Activated CD4-positive, alpha-beta T cell treated with anti-CD3 and anti-CD28 coated beads for 24 hours (primary cell): Measurements from ENCODE around the gene EP400.

Experiments used
- DNase-seq, 2 donors: peaks; one replicate each; pipeline ENCODE4 v3.0.0-alpha.2; 2020; ENCODE audit warnings: low read depth in 2 of 2

Gene EP400

GRCh38 chr12:131912518-131913274 lies 37.0 kb upstream of the EP400 start:
- DNase-seq = no peak

DNA sequence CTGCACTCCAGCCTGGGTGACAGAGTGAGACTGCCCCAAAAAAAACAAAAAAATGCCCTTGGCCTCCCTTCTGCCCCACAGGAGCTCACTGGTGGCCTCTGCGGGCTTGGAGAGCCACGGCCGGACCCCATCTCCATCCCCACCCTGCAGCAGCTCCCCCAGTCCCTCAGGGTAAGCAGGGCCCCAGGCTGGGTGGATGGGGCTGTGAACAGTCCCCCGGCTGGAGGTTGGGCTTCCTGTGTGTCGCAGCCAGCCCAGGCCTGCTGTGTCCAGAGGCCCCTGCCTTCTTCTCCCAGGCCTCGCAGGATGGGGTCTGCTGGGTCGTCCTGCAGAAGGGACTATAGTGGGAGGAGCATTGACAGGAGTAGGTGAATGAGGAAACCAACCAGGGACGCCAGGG lies 36.1 kb upstream of the EP400 start:
- no peak for DNase-seq

GRCh38 chr12:131914179-131914702 lies 35.5 kb upstream of the EP400 start:
- DNase-seq = no peak

DNA sequence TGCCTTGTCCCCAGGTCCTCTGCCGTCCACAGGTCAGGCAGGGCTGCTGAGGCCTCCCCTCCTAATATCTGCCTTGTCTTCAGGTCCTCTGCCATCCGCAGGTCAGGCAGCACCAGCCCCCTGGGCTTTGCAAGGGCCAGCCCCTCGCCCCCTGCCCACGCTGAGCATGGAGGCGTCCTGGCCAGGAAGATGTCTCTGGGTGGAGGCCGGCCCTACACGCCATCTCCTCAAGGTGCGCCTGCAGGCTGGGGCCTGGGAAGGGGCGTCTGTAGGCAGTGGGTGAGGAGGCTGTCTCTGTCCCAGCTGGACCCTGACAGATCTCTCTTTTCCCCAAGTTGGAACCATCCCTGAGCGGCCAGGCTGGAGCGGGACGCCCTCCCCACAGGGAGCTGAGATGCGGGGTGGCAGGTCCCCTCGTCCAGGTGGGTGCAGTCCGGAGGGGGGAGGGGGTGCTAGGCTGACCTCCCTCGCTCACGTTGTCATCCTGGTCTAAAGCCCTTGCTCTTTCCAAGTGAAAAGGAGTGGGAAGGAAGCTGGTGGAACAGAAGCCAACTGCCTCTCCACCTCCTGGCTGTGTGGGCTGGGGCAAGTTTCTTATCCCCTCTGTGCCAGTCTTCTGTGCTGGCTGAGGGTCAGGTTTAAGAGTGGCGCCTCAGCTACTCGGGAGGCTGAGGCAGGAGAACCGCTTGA lies 34.6 kb upstream of the EP400 start:
- no peak for DNase-seq

DNA sequence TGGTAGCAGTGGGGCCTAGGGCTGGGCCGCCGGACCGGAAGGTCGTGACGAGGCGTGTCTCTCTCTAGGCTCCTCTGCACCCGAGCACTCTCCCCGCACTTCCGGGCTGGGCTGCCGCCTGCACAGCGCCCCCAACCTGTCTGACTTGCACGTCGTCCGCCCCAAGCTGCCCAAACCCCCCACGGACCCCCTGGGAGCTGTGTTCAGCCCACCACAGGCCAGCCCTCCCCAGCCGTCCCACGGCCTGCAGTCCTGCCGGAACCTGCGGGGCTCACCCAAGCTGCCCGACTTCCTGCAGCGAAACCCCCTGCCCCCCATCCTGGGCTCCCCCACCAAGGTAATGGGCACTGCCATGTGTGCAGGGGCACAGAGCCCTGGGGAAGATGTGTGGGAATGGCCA lies 33.9 kb upstream of the EP400 start:
- no peak for DNase-seq

DNA sequence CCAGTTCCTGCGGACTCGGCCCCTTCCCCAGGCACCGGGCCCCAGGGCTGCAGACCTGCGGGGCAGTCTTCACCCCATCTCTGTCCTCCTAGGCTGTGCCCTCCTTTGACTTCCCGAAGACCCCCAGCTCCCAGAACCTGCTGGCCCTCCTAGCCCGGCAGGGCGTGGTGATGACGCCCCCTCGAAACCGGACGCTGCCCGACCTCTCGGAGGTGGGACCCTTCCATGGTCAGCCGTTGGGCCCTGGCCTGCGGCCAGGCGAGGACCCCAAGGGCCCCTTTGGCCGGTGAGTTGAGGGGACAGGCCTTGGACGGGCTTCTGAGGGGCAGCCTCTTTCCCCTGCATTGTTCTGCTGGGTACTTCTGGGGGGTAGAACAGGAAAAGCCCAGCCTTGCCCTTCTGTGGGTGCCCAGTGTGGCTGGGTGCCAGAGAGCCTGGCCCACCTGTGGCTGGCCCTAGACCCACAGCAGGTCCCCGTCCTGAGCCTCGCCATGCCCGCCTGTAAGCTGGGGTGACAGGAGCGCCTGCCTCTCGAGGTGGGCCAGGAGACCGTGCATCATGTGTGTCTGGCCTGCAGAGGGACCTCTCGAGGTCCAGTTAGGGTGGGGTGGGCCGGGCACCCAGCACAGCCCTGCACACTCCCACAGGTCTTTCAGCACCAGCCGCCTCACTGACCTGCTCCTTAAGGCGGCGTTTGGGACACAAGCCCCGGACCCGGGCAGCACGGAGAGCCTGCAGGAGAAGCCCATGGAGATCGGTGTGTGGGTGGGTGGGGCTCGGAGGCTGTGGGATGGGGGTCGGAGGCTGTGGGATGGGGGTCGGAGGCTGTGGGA lies 33.2 kb upstream of the EP400 start:
- no peak for DNase-seq

DNA sequence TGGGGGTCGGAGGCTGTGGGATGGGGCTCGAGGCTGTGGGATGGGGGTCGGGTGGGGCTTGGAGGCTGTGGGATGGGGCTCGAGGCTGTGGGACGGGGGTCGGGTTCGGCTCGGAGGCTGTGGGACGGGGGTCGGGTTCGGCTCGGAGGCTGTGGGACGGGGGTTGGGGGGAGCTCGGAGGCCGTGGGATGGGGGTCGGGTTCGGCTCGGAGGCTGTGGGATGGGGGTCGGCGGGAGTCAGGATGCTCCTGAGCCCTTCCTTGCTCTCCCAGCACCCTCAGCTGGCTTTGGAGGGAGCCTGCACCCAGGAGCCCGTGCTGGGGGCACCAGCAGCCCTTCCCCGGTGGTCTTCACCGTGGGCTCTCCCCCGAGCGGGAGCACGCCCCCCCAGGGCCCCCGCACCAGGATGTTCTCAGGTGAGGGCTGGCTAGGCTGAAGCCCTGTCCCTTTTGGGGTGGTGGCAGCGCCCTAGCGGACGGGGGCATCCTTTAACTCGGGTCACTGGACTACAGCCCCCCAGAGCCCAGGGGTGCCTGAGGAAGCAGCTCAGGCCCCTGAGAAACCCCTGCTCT lies 32.5 kb upstream of the EP400 start:
- DNase-seq = no peak

GRCh38 chr12:131917711-131918306 lies 31.9 kb upstream of the EP400 start:
- DNase-seq = no peak

GRCh38 chr12:131918311-131919050 lies 31.3 kb upstream of the EP400 start:
- no peak for DNase-seq

- DNase-seq = no peak
Measured at GRCh38 chr12:131919051-131919347, 30.7 kb upstream of the EP400 start.

DNA sequence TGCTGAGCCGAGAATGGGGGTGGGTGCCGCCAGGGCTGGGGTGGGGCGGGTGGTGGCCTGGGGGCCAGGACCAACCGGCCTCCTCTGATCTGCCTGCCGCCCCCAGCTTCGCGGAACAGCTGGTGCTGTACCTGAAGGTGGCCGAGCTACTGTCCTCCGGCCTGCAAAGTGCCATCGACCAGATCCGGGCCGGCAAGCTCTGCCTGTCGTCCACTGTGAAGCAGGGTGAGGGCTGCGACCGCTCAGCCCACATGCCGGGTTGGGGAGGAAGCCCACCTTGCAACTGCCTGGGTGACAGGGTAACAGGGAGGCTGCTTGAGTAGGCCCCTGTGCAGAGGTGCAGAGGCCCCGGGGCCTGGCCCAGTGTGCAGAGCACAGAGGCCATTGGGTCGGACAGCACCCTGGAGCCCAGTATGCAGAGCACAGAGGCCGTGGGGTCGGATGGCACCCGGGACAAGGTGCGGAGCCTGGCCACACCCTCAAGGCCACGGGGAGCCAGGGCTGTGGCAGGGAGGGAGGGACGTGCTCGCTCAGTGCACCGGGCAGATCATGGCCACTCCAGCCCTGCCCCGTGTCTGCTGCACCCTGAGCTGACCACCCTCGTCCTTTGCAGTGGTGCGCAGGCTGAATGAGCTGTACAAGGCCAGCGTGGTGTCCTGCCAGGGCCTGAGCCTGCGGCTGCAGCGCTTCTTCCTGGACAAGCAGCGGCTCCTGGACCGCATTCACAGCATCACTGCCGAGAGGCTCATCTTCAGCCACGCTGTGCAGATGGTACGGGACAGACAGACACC lies 30.2 kb upstream of the EP400 start:
- DNase-seq = no peak

GRCh38 chr12:131920157-131920508 lies 29.6 kb upstream of the EP400 start:
- DNase-seq = no peak

DNA sequence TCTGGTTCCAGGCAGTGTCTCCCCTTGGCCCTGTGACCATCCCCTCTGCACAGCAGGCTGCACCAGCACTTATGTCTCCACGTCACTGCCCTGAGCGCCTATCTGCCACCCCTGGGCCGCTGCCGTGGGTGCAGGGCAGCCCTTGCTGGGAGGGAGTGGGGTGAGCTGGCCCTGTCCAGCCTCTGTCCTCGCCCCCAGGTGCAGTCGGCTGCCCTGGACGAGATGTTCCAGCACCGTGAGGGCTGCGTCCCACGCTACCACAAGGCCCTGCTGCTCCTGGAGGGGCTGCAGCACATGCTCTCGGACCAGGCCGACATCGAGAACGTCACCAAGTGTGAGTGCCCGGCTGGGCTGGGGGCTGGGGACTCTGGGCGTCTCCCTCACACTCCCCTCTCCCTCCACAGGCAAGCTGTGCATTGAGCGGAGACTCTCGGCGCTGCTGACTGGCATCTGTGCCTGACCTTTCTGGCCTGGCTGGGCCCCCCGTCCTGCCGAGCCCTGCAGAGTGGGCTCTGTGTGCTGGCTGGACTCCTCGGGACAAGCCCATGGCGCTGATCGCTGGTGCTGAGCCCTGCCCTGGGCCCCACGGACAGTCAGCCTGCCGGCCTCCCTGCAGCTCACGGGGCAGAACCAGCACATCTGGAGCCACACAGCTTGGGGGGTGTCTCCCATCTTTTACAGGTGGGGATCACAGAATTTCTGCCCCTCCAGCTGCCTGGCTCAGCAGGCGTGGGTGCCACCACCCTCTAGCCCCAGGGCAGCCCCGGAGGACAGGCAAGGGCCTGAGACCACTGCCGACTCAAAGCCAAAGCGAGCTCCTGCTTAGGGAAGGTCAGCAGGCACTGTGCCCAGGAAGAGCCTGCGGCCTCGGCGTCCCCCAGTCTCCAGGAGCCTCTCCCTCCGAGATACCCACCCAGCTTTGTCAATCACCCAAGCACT lies 28.6 kb upstream of the EP400 start:
- DNase-seq = no peak

- no peak for DNase-seq
Measured at GRCh38 chr12:131921866-131922769, 27.6 kb upstream of the EP400 start.

- DNase-seq = no peak
Measured at GRCh38 chr12:131922772-131923171, 27.0 kb upstream of the EP400 start.

- no peak for DNase-seq
Measured at GRCh38 chr12:131923260-131923659, 26.5 kb upstream of the EP400 start.

GRCh38 chr12:131927110-131928079 lies 22.3 kb upstream of the EP400 start:
- no peak for DNase-seq
